Chondrocyte (in vitro differentiated cells): ENCODE results near the gene CENPT. TPM values are rescaled to one million over a fixed set of nuclear protein-coding genes. Genes with fewer than 3 reads are reported as not detected.

Experiments
- DNase-seq: peaks from one replicate; pipeline ENCODE4 v3.0.0; 2021; ENCODE audit warnings: mixed read lengths, low spot score
- H3K27ac Mint-ChIP-seq: one replicate; pipeline ENCODE4 v1.8.0; 2021; ENCODE audit warnings: mild to moderate bottlenecking, moderate library complexity, mixed read lengths; ENCODE audit not compliant: unreplicated experiment
- H3K27me3 Mint-ChIP-seq: 2 replicates; pipeline ENCODE4 v1.8.0; 2021; ENCODE audit warnings: low read depth, mixed read lengths
- H3K36me3 Mint-ChIP-seq: 2 replicates; pipeline ENCODE4 v1.8.0; 2021; ENCODE audit warnings: low read depth, mixed read lengths
- H3K4me1 Mint-ChIP-seq: 2 replicates; pipeline ENCODE4 v1.8.0; 2021; ENCODE audit warnings: low read depth, mild to moderate bottlenecking, mixed read lengths
- H3K4me3 Mint-ChIP-seq: one replicate; pipeline ENCODE4 v1.8.0; 2021; ENCODE audit warnings: mild to moderate bottlenecking, moderate library complexity, mixed read lengths; ENCODE audit not compliant: unreplicated experiment
- H3K9me3 Mint-ChIP-seq: 2 replicates; pipeline ENCODE4 v1.8.0; 2021; ENCODE audit warnings: low read depth, mixed read lengths
- CTCF ChIP-seq: fragments of 200-600 bp; sonication (generic); IDR thresholded peaks from 2 replicates; pipeline ENCODE4 v1.5.0; 2021; ENCODE audit warnings: antibody characterized with exemption, mild to moderate bottlenecking, moderate library complexity
- total RNA-seq: library from RNA; stranded (reverse); gene quantifications from 3 replicates; pipeline ENCODE4 v1.2.1, GENCODE V29; 2021

Gene CENPT
- total RNA-seq, 1 donor from 2014 or later: 50.5 TPM

GRCh38 chr16:67806428-67807147 lies 40.9 kb downstream of the CENPT start, which contains the start of the genes RANBP10 and TSNAXIP1:
Gene RANBP10 (minus strand): TSS chr16:67806560. CDS start chr16:67806536, 24 bp downstream.
Gene TSNAXIP1 (plus strand): TSS chr16:67806889. CDS start chr16:67807150, 261 bp downstream.
- no peak for TF ChIP-seq CTCF
- DNase-seq: peak; percentile 98
- peak within 1 kb of the TSS; percentile 90 for H3K27ac Mint-ChIP-seq
- no peaks in the 10 kb centered on the region for H3K9me3 Mint-ChIP-seq
- no peaks in the 10 kb centered on the region for H3K27me3 Mint-ChIP-seq
- peaks cover 5% of the 10 kb centered on the region for H3K36me3 Mint-ChIP-seq
- H3K4me3 Mint-ChIP-seq: peak within 1 kb of the TSS; percentile 95
- peaks cover 21% of the 10 kb centered on the region for H3K4me1 Mint-ChIP-seq

- no peak for TF ChIP-seq CTCF
- DNase-seq: no peak
- H3K4me1 Mint-ChIP-seq: peaks cover 21% of the 10 kb centered on the region
- peaks cover 5% of the 10 kb centered on the region for H3K36me3 Mint-ChIP-seq
- H3K27ac Mint-ChIP-seq: peak overlapping the region; percentile 80
- peak overlapping the region; percentile 95 for H3K4me3 Mint-ChIP-seq
- H3K9me3 Mint-ChIP-seq: no peaks in the 10 kb centered on the region
- no peaks in the 10 kb centered on the region for H3K27me3 Mint-ChIP-seq
These were observed 41.6 kb downstream of the CENPT start for GRCh38 chr16:67805718-67806427.

- peaks cover 30% of the 10 kb centered on the region for H3K4me1 Mint-ChIP-seq
- peaks cover 9% of the 10 kb centered on the region for H3K36me3 Mint-ChIP-seq
- peak overlapping the region; percentile 51 for H3K27ac Mint-ChIP-seq
- H3K4me3 Mint-ChIP-seq: peak overlapping the region; percentile 95
- no peak for TF ChIP-seq CTCF
- DNase-seq: no peak
- no peaks in the 10 kb centered on the region for H3K27me3 Mint-ChIP-seq
- no peaks in the 10 kb centered on the region for H3K9me3 Mint-ChIP-seq
These were observed 42.5 kb downstream of the CENPT start for GRCh38 chr16:67804853-67805542.

- no peak overlapping the region for H3K4me3 Mint-ChIP-seq
- no peak overlapping the region for H3K27ac Mint-ChIP-seq
- H3K9me3 Mint-ChIP-seq: no peaks in the 10 kb centered on the region
- no peaks in the 10 kb centered on the region for H3K27me3 Mint-ChIP-seq
- no peak for TF ChIP-seq CTCF
- H3K4me1 Mint-ChIP-seq: peaks cover 30% of the 10 kb centered on the region
- DNase-seq: no peak
- H3K36me3 Mint-ChIP-seq: peaks cover 12% of the 10 kb centered on the region
These were observed 43.6 kb downstream of the CENPT start for GRCh38 chr16:67803894-67804293.

- Mint-ChIP-seq H3K36me3 (peaks cover 12% of the 10 kb centered on the region), H3K4me3 (no peak overlapping the region), H3K27me3 (no peaks in the 10 kb centered on the region), H3K27ac (no peak overlapping the region), H3K4me1 (peaks cover 23% of the 10 kb centered on the region), H3K9me3 (no peaks in the 10 kb centered on the region)
- TF ChIP-seq CTCF: no peak
- DNase-seq: no peak
These were observed 45.6 kb downstream of the CENPT start for GRCh38 chr16:67801883-67802282.
